Right atrium auricular region (tissue), 2 donors: Measurements from ENCODE around the gene SEC14L5. TPM values are rescaled to one million over a fixed set of nuclear protein-coding genes. Genes with fewer than 3 reads are reported as not detected.

Experiments
- DNase-seq: peaks from one replicate; pipeline ENCODE4 v3.0.0-alpha.2; 2019; ENCODE audit warnings: low spot score
- H3K27ac ChIP-seq, 2 donors: fragments of 200-600 bp; sonication (generic); 1 replicate in 1 of 2; 2 replicates in 1 of 2; pipeline ENCODE4 v1.5.1; 2016 to 2019
- H3K27me3 ChIP-seq, 2 donors: fragments of 200-600 bp; sonication (generic); one replicate each; pipeline versions ENCODE4 v1.5.1 to v1.6.0; 2017 to 2019
- H3K36me3 ChIP-seq: fragments of 200-600 bp; sonication (generic); one replicate; pipeline ENCODE4 v1.5.1; 2016
- H3K4me1 ChIP-seq, 2 donors: fragments of 200-600 bp; sonication (generic); one replicate each; pipeline versions ENCODE4 v1.5.1 to v1.6.0; 2017 to 2019
- H3K4me3 ChIP-seq, 2 donors: fragments of 200-600 bp; sonication (generic); 1 replicate in 1 of 2; 2 replicates in 1 of 2; pipeline ENCODE4 v1.5.1; 2017 to 2019; ENCODE audit warnings: mild to moderate bottlenecking in 1 of 2, moderate library complexity in 1 of 2
- H3K9me3 ChIP-seq, 2 donors: fragments of 200-600 bp; sonication (generic); one replicate each; pipeline ENCODE4 v1.5.1; 2019
- CTCF ChIP-seq, 2 donors: fragments of 200-600 bp; sonication (generic); IDR thresholded peaks; one replicate each; pipeline ENCODE4 v1.5.1; 2019; ENCODE audit warnings: antibody characterized with exemption in 2 of 2
- total RNA-seq, 2 donors: library from RNA; depleted of rRNA; stranded (reverse); fragments of >200 nt; gene quantifications; one replicate each; pipeline ENCODE4 v1.1.0, GENCODE V29; 2016

Gene SEC14L5
- total RNA-seq, 2 donors from 2014 or later, result 0.28 to 2.0 TPM

DNA sequence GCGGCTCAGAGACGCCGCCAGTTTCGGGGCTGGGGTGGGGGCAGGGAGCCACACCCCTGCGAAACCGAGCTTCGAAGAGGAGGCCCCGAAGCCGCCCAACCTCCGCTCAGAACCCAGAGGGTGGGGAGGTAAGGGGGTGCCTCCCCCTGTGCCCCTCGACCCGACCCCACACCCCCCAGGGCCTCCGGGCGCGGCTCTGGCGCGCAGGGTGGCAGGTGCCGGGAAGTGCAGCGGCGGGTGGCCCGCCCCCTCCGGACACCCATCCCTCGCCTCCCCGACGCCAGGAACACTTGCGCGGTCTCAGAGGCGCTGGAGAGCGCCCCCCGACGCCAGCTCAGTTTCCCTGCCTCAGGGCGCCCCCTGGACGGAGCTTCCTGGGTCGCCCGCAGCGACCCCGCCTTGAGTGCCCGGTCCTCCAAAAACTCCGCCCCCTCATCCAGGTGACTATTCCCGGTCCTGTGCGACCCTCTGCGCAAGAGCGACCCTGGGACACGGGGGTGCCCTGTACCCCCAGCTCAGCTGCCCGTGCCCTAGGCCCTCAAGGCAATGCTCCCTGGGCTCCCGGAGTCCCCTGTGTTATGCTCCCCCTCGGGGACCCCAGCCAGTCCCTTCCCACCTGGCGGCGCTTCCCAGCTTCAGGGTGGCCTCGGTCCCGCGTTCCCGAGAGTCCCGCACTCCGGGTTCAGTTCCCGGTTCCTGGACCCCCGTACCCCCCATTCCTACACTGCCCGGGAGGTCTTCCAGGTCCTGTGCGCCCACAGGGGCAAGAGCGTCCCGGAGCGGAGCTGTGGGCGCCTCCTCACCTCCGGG lies 21.7 kb upstream of the SEC14L5 start:
- TF ChIP-seq CTCF (IDR thresholded peaks at IDR 0.05), result peak in 1 of 2 donors; percentile 35
- no peak for DNase-seq
- peaks cover 0 to 23% of the 10 kb centered on the region in 2 donors for H3K4me1 ChIP-seq
- no peaks in the 10 kb centered on the region for H3K27me3 ChIP-seq
- no peaks in the 10 kb centered on the region for H3K9me3 ChIP-seq
- H3K4me3 ChIP-seq, result peak overlapping the region; percentile 47 to 54
- H3K36me3 ChIP-seq, result no peaks in the 10 kb centered on the region
- peak overlapping the region; percentile 48 to 57 for H3K27ac ChIP-seq

DNA sequence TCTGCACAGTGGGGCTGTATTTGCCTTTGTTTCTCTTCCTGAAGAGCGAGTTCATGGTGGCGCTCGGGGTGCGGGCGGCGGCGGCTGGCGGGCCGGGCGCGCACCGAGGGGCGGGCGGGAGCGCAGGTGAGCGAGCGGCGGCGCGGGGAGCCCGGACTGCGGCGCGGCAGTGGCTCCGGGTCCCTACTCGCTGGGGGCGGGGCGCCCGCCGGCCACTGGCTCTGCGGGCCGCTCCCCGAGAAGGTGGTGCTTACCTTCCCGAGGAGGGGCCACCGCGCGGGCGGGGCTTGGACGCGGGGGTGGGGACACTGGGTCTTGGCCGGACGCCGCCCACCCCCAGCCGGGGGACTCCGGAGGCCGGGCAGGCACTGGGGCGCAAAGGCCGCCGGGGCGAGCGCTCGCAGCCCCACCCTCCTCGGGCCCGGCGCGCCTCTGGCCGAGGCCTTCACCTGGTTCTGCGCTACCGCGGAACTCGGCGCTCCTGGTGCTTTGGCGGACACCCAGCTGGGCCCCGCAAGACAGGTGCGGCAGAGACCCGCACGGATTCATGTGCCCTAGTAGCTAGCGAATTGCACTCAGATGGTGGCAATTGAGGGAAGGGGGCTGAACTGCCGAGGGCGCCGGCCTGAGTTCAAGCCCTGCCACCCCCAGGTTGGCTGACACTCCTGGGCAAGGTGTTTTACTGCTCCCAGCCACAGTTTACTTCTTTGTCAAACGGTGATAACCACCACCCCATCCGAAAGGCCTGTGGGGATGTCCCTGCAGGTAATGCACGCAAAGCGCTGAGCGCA lies 20.9 kb upstream of the SEC14L5 start, which contains the start of gene PPL:
PPL (minus strand) TSS at position 158 of the 791 bp plus-strand sequence; CDS start at position 55, 103 bp downstream.
- Histone ChIP-seq H3K27me3 (no peaks in the 10 kb centered on the region), H3K9me3 (no peaks in the 10 kb centered on the region), H3K4me3 (peak within 1 kb of the TSS; percentile 47 to 54), H3K27ac (peak within 1 kb of the TSS; percentile 48 to 57), H3K36me3 (no peaks in the 10 kb centered on the region), H3K4me1 (peaks cover 0 to 23% of the 10 kb centered on the region in 2 donors)
- TF ChIP-seq CTCF (IDR thresholded peaks at IDR 0.05), result no peak
- DNase-seq, result no peak

GRCh38 chr16:4937782-4938682 lies 20.1 kb upstream of the SEC14L5 start:
- no peak for DNase-seq
- TF ChIP-seq CTCF (IDR thresholded peaks at IDR 0.05), result no peak
- Histone ChIP-seq H3K27me3 (no peaks in the 10 kb centered on the region), H3K9me3 (no peaks in the 10 kb centered on the region), H3K4me1 (peaks cover 0 to 31% of the 10 kb centered on the region in 2 donors), H3K36me3 (no peaks in the 10 kb centered on the region), H3K27ac (no peak overlapping the region), H3K4me3 (no peak overlapping the region)

GRCh38 chr16:4938683-4939030 lies 19.5 kb upstream of the SEC14L5 start:
- Histone ChIP-seq H3K27me3 (no peaks in the 10 kb centered on the region), H3K4me1 (peaks cover 0 to 37% of the 10 kb centered on the region in 2 donors), H3K36me3 (no peaks in the 10 kb centered on the region), H3K9me3 (no peaks in the 10 kb centered on the region), H3K27ac (no peak overlapping the region), H3K4me3 (no peak overlapping the region)
- DNase-seq, result no peak
- TF ChIP-seq CTCF (IDR thresholded peaks at IDR 0.05), result no peak

- Histone ChIP-seq H3K4me1 (peaks cover 0 to 46% of the 10 kb centered on the region in 2 donors), H3K36me3 (no peaks in the 10 kb centered on the region), H3K9me3 (no peaks in the 10 kb centered on the region), H3K27me3 (no peaks in the 10 kb centered on the region), H3K4me3 (no peak overlapping the region), H3K27ac (no peak overlapping the region)
- no peak for DNase-seq
- no peak for TF ChIP-seq CTCF (IDR thresholded peaks at IDR 0.05)
Measured at GRCh38 chr16:4940719-4941118, 17.4 kb upstream of the SEC14L5 start.
